Tibial artery (tissue), 4 donors: ENCODE measurements around the gene KRT75.

ENCODE experiments used
- DNase-seq, 2 donors: peaks; one replicate each; pipeline ENCODE4 v3.0.0-alpha.2; 2019
- H3K27ac ChIP-seq, 2 donors: fragments of 200-600 bp; sonication (generic) in 1 of 2; 1 replicate in 1 of 2; 2 replicates in 1 of 2; pipeline ENCODE4 v1.5.1; 2018 to 2019; ENCODE audit warnings: mild to moderate bottlenecking in 1 of 2
- H3K27me3 ChIP-seq, 2 donors: fragments of 200-600 bp; sonication (generic) in 1 of 2; one replicate each; pipeline versions ENCODE4 v1.5.1 to v1.6.0; 2016 to 2019
- H3K36me3 ChIP-seq, 3 donors: fragments of 200-600 bp; sonication (generic) in 2 of 3; one replicate each; pipeline ENCODE4 v1.5.1; 2016 to 2019; ENCODE audit warnings: mild to moderate bottlenecking in 2 of 3
- H3K4me1 ChIP-seq, 4 donors: fragments of 200-600 bp; sonication (generic) in 2 of 4; 1 replicate in 3 of 4; 2 replicates in 1 of 4; pipeline ENCODE4 v1.5.1; 2016 to 2019
- H3K4me3 ChIP-seq, 2 donors: fragments of 200-600 bp; sonication (generic) in 1 of 2; 1 replicate in 1 of 2; 2 replicates in 1 of 2; pipeline ENCODE4 v1.5.1; 2018 to 2019; ENCODE audit warnings: mild to moderate bottlenecking in 2 of 2
- H3K9me3 ChIP-seq, 3 donors: fragments of 200-600 bp; sonication (generic) in 1 of 3; one replicate each; pipeline ENCODE4 v1.5.1; 2016 to 2019
- intact Hi-C: fragments of 100-400 bp; cut with DNase I; formaldehyde crosslinking; loops from one replicate; pipeline ENCODE4 v1.15.0; 2023; ENCODE audit warnings: low total_unique reads
- TF ChIP-seq, protein P1 (sequence below), 2 experiments: fragments of 200-600 bp in 1 of 2; fragments of 450-650 bp in 1 of 2; IDR thresholded peaks; one replicate each; pipeline ENCODE4 v1.5.1; 2017 to 2019; ENCODE audit warnings: antibody characterized with exemption in 2 of 2, mild to moderate bottlenecking in 1 of 2, moderate library complexity in 1 of 2

The KRT75 gene

DNA sequence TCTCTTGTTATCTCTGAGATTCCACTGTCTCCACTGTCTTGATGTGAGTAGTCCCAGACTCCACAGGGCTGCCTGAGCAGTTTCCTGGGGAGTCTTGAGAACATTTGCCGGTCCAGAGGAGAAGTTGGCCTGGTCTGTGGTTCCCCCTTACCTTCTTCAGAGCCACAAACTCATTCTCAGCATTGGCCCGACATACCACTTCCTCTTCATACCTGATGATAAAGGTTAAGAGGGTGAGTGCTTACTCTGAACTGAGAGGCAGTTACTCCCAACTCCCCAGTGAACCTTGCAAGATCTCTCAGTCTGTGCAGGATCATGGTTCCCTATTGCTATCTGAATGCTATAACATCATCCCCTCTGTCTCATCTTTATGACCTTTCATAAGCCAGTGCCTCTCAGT is 51.3 kb downstream of the KRT75 start:
- DNase-seq, result no peak
- H3K36me3 ChIP-seq, result no peaks in the 10 kb centered on the region
- H3K4me3 ChIP-seq, result no peak overlapping the region
- H3K9me3 ChIP-seq, result no peaks in the 10 kb centered on the region
- intact Hi-C loops, result loop anchor here (10.0 kb wide), 1 partner anchor 202 kb away; no protein-coding TSS in a partner anchor
- H3K27ac ChIP-seq, result no peak overlapping the region
- H3K4me1 ChIP-seq, result no peaks in the 10 kb centered on the region
- TF ChIP-seq, protein P1, sequence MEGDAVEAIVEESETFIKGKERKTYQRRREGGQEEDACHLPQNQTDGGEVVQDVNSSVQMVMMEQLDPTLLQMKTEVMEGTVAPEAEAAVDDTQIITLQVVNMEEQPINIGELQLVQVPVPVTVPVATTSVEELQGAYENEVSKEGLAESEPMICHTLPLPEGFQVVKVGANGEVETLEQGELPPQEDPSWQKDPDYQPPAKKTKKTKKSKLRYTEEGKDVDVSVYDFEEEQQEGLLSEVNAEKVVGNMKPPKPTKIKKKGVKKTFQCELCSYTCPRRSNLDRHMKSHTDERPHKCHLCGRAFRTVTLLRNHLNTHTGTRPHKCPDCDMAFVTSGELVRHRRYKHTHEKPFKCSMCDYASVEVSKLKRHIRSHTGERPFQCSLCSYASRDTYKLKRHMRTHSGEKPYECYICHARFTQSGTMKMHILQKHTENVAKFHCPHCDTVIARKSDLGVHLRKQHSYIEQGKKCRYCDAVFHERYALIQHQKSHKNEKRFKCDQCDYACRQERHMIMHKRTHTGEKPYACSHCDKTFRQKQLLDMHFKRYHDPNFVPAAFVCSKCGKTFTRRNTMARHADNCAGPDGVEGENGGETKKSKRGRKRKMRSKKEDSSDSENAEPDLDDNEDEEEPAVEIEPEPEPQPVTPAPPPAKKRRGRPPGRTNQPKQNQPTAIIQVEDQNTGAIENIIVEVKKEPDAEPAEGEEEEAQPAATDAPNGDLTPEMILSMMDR (IDR thresholded peaks at IDR 0.05), result no peak
- peaks cover 0 to 16% of the 10 kb centered on the region in 2 donors for H3K27me3 ChIP-seq

- H3K36me3 ChIP-seq, result no peaks in the 10 kb centered on the region
- TF ChIP-seq, protein P1 (IDR thresholded peaks at IDR 0.05), result no peak
- intact Hi-C loops, result loop anchor here (10.0 kb wide), 1 partner anchor 204 kb away; no protein-coding TSS in a partner anchor
- H3K4me3 ChIP-seq, result no peak overlapping the region
- DNase-seq, result no peak
- H3K4me1 ChIP-seq, result no peaks in the 10 kb centered on the region
- H3K27me3 ChIP-seq, result peaks cover 0 to 13% of the 10 kb centered on the region in 2 donors
- no peak overlapping the region for H3K27ac ChIP-seq
- no peaks in the 10 kb centered on the region for H3K9me3 ChIP-seq
Observed at GRCh38 chr12:52381206-52381605, 53.0 kb downstream of the KRT75 start.

DNA sequence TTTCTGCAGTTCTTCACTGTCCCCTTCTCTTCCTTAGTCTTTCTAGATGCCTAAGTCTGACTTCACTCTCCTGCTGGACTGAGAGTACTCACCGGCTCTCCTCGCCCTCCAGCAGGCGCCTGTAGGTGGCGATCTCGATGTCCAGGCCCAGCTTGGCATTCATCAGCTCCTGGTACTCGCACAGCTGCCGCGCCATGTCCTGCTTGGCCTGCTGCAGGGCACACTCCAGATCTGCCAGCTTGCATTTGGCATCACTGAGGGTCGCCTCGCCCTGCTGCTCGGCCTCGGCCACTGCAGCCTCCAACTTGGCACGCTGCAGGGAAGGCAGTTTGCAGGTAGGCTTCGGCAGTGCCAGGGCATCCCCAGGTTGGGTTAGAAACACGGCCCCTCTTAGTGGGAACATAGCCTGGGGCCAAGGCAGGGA is 53.9 kb downstream of the KRT75 start:
- Histone ChIP-seq H3K4me1 (no peaks in the 10 kb centered on the region), H3K4me3 (no peak overlapping the region), H3K9me3 (no peaks in the 10 kb centered on the region), H3K27ac (no peak overlapping the region), H3K36me3 (no peaks in the 10 kb centered on the region), H3K27me3 (peaks cover 0 to 10% of the 10 kb centered on the region in 2 donors)
- intact Hi-C loops, result loop anchor here (10.0 kb wide), 1 partner anchor 205 kb away; no protein-coding TSS in a partner anchor
- TF ChIP-seq, protein P1 (IDR thresholded peaks at IDR 0.05), result peak in 1 of 2 experiments; percentile 14
- DNase-seq, result no peak

GRCh38 chr12:52379536-52379935 is 54.6 kb downstream of the KRT75 start:
- intact Hi-C loops, result loop anchor here (10.0 kb wide), 1 partner anchor 595 kb away; no protein-coding TSS in a partner anchor
- TF ChIP-seq, protein P1 (IDR thresholded peaks at IDR 0.05), result no peak
- H3K9me3 ChIP-seq, result no peaks in the 10 kb centered on the region

GRCh38 chr12:52378091-52378490 is 56.1 kb downstream of the KRT75 start:
- H3K27me3 ChIP-seq, result peaks cover 0 to 5% of the 10 kb centered on the region in 2 donors
- TF ChIP-seq, protein P1 (IDR thresholded peaks at IDR 0.05), result no peak
- no peak overlapping the region for H3K27ac ChIP-seq
- no peaks in the 10 kb centered on the region for H3K4me1 ChIP-seq
- no peak for DNase-seq
- intact Hi-C loops, result loop anchor here (10.0 kb wide), 1 partner anchor 597 kb away; no protein-coding TSS in a partner anchor
- H3K36me3 ChIP-seq, result no peaks in the 10 kb centered on the region
- no peak overlapping the region for H3K4me3 ChIP-seq
- H3K9me3 ChIP-seq, result no peaks in the 10 kb centered on the region

More at GRCh38 chr12:52379536-52379935, 54.6 kb downstream of the KRT75 start:
- Histone ChIP-seq H3K27me3 (peaks cover 0 to 5% of the 10 kb centered on the region in 2 donors), H3K4me3 (no peak overlapping the region), H3K27ac (no peak overlapping the region), H3K36me3 (no peaks in the 10 kb centered on the region), H3K4me1 (no peaks in the 10 kb centered on the region)
- DNase-seq, result no peak
